NCI-H1092 (cell line): ENCODE measurements around the gene FBXO42.
"Not testable (repeated sequence)": the region's sequence is repeated elsewhere in the genome, so short reads cannot be mapped to it uniquely, and the experiment has no call there.

Experiments
- DNase-seq: peaks from one replicate; lab custom pipeline; 2025; lab: John Stamatoyannopoulos, UW

Gene FBXO42

DNA sequence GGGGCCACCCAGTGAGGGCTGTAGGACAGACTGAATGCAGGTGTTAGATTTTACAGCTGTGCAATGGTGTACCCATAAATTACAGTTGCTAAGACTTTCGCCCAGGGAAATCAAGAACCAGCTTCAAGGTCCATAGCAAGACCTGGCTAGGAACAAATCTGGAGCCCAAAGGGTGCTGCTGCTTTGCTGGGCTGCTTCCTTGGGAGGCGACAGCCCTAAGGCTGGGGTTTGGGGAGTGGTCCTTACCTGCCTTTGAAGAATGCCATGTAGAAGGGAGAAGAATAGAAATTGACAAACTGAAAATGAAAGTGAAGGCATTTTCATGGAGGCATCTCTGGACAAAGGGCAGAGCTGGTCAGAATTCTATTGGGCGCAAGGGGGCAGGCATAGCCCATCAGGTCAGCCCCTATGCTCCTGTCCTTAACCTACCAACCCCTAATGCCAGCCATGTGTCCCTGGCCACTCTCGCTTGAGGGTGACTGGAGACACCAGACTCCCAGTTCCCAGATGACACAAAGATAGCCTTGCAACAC lies 132.2 kb downstream of the FBXO42 start:
- no peak for DNase-seq

DNA sequence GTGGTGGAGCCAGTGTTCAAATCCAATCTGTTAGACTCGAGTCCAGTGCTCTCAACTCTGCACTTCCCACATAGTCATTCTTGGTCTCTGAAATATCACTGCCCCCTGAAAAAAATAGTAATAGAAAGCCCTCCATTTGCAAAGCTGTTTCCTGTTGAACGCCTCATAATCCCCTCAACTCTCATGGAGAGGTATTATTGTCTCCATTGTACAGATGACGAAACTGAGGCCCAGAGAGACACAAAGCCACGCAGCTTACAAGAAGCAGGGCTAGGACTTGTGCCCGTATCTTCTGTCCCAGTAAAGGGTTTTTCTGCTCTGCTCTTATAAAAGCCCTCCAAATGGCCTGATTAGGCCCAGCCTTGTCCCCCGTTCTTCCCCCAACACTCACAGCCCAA lies 133.6 kb downstream of the FBXO42 start:
- no peak for DNase-seq

DNA sequence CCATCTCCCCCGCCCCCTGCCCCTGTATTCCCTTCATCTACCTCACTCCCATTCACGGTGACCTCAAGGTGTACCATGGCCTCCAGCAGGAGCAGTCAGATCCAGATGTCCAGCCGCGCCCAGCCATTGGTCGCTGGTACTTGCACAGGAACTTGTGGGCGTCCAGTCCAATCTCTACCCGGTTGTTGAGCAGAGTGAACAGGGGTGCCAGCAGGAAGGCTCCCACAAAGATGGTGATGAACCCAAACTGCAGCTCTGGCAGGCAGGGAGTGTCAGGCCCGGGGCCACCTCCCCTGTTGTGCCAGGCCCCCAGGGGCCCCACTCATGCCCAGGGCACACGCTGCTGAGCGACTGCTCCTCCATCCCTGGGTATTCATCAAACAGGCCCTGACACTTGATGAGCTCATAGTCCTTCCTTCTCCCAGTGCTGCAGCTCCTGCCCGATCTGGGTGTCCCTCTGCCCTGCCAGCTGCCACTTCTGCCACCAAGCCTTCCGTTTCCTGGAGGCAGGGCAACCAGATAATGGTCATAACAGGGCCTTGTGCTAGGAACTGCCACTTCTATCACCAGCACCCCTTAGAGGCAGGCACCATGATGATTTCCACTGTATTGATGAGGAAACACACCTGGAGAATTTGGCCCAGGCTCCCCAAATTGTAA lies 134.1 kb downstream of the FBXO42 start:
- no peak for DNase-seq

DNA sequence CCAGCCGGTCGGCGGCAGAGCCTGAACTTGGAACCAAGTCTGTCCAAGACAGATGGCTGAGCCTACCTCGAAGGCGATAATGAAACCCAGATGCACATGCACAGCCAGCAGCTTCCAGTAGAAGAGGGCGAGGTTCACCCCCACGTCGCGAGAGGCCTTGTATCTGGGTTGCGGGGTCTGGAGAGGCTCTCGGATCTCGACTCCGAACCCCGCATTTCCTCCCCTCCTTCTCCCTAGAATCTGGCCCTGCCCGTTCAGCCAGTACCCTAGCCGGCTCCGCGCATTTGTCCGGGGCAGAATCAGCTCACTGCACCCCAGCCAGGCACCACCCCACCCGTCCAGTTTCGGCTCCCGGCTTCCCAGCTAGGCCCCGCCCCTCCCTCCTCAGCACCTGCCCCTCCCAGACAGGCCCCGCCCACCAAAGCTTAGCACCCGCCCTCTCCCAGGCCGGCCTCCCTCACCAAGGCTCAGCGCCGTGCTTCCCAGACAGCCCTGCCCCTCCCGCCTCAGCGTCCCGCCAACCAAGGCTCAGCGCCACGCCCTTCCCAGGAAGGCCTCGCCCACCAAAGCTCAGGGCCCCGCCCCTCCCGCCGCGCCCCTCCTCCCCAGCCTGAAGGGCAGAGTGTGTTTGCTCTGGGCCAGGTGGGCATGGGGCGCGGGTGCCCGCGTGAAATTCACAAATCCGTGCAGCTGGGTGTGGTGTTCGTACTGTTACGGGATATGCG lies 135.1 kb downstream of the FBXO42 start:
- peak; percentile 95 for DNase-seq

DNA sequence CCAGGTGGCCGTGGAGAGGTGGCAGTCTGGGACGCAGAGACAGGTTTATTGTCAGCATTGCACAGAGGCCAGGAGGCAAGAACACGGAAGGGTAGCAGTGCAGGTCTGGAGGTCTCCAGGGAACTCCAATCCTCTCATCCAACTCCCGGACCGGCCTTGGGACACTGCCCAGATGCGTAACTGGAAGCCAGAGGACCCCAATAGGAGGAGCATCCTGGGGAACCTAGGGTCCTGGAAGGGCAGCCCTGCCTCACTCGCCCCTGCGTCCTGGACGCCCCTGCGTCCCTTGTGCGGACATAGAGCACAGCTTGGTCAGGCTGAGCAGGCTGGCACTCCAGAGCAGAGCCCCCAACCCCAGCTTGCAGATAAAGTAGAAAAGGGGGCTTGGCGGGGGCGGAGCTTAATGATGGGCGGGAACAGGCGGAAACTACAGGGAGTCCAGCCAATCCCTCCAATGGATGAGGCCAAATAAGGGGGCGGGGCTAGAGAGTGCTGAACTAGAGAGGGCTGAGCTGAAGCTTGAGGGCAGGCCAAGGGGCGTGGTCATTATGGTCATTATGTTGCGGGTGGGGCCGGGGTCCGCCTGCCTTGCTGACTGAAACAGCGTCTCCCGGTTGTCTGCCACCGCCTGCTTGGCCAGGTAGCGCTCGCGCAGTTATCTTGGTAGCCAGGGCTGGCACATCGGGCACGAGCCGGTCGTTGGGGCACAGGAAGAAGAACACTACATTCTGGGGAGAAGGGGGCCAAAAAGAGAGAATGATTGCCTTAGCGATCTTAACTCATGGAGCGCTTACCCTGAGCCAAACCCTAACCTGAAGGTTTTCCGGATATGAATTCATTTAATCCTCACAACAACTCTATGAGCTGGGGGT lies 136.2 kb downstream of the FBXO42 start:
- peak; percentile 90 for DNase-seq

DNA sequence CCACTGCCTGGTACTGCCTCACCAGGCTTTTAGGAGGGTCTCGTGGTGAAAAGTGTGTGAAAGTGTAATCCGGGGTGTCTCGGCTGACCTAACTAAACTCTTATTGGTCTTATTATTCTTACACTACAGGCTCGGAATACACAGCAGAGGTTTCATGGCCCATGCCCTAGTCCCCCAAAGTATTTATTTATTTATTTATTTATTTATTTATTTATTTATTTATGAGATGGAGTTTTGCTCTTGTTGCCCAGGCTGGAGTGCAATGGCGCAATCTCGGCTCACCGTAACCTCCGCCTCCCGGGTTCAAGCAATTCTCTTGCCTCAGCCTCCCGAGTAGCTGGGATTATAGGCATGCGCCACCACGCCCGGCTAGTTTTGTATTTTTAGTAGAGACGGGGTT lies 137.0 kb downstream of the FBXO42 start:
- not testable (repeated sequence) for DNase-seq

DNA sequence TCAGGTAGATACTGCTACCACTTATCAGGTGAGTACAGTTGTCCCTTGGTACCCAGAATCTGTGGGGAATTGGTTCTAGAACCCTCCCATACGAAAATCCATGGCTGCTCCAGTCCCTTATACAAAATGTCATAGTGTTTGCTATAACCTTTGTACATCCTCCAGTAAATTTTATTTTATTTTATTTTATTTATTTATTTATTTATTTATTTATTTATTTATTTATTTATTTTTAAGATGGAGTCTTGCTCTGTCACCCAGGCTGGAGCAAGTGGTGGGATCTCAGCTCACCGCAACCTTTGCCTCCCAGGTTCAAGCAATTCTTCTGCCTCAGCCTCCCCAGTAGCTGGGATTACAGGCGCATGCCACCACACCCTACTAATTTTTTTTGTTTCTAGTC lies 138.7 kb downstream of the FBXO42 start:
- DNase-seq, result not testable (repeated sequence)

DNA sequence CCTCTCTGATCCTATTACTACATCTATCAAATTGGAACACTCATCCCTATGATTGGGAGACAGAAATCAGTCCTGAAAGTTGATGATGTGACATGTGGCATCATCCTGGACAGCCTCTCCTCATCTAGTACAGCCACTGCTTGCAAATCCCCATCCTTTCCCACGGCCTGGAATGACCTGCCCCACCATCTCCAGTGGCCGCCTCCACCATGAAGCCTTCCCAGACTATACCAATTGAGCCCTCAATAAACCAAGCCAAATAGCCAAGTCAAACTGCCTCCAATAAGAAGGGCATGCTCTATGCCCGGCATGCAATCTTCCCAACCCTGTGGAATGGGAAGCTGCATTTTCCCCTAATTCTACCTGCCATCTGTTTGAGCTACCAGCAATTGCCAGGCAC lies 139.3 kb downstream of the FBXO42 start:
- DNase-seq, result no peak

DNA sequence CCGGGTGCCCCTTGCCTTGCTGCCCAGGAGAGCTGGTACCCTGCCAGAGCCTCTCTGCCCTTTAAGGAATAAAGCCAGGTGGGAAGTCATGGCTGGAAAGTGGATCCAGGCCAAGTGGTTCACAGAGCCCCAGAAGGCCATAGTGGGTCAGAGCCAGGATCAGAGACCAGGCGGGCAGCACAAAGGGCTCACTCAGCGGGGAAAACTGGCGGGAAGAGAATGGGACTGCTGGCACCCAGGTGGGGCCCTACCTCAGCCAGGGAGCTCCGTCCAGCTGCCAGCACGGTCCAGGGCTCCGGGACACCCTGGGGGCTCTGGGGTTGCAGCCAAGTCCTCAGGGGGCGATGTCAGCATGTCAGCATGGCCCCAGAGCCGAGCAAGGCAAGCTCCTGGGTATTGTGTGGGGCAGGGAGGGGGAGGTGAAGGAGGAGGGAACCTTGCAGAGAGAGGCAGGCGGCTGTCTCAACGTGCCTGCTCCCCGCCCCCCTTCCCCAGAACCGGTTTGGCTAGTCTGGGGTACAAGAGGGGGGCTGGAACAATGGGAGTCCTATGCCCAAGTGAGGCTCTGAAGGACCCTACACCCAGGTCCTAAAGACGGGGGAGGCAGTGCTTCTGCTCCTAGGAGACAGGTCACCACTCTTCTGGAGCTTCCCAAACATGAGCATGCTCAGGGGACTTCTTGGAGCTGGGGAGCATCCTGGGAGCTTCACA lies 139.9 kb downstream of the FBXO42 start, which contains the start of gene ARHGEF19:
TSS of gene ARHGEF19 (minus strand) at position 402 of the 711 bp plus-strand sequence. CDS start 3,598 bp downstream, outside the sequence.
- peak; percentile 60 for DNase-seq

DNA sequence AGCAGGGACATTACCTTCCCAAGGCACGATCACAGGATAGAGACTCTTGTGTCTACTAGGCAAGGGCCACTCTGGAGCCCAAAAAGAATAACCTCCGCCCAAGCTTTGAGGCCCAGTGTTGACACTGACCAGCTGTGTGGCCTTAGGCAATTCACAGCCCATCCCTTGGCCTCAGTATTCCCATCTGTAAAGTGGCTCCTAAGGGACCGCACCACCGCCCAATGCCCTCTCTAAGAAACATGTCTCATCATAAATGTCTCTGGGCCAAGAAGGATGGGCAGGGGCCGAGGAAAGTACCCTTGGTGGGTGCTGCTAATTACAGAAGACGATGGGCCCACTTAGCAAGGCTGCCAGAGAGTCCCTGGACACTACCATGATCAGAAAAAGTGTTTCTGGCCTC lies 140.5 kb downstream of the FBXO42 start:
- no peak for DNase-seq

DNA sequence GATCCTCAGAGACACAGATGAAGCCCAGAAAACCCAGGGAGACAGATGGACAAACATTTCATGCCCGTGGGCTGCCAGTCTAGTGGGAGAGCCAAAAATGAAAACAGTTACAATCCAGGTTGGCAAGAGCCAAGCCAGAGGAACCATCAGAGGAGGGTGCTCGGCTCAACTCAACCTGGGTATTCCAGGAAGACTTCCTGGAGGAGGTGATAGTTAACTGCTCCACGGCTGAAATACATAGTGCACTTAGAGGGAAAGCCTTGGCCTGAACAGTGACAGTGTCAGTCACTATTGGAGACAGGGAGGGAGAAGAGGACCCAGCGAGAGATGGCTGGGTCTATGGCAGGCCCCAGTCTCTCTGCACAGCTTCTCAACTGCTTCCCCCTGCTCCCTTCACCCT lies 141.7 kb downstream of the FBXO42 start:
- no peak for DNase-seq

DNA sequence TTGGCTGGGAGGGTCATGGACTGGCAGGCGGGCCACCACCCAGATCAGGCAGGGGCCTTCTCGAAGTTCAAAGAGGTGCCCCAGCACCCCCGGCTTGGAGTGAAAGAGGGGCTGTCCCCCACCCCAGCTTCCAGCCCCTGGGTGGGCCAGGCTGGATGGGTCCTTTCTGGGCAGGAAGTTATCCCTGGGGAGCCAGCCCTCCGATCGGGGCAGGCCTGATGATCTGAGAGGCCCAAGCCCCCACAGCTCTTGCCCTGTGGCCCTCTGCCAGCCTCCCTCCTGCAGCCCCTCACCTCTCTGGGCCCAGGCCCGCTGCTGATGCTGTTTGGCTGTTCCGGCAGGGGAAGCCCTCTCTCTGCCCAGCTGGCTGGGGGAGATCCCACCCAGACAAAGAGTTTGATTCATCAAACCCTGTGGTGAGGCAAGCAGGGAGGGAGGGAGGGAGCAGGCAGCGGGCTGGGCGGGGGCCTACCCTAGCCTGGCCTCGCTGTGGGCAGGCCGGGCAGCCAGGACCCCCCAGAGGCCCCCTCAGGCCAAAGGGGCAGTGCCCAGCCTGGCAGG lies 142.4 kb downstream of the FBXO42 start:
- DNase-seq, result no peak

DNA sequence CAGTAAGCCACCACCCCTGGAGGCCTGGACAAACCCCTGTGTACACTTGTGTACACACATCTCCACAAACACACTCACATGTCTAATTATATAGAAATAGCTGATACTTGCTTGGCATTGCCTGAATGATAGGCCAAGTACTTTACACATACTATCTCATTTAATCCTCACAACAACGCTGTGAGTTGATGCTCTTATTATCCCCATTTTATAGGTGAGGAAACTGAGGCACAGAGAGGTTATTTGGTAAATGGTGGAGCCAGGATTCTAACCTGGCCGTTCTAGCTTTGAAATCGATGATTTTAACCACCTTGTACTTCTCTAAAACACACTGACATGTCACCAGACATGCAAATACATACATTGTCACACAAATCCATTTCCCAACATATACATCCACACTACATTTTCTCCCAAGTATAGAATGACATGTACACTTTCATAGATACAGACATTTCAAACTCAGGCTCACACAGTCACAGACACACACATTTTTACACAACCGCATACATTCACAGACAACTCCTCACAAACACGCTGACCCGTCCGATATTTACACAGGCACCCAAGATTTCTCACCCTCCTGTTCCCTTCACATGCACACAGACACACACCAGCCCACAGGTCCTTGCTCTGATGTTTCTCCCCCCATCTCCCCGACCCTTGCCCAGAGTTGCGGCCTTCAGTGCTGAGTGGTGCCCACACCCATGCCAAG lies 143.0 kb downstream of the FBXO42 start:
- DNase-seq, result no peak

DNA sequence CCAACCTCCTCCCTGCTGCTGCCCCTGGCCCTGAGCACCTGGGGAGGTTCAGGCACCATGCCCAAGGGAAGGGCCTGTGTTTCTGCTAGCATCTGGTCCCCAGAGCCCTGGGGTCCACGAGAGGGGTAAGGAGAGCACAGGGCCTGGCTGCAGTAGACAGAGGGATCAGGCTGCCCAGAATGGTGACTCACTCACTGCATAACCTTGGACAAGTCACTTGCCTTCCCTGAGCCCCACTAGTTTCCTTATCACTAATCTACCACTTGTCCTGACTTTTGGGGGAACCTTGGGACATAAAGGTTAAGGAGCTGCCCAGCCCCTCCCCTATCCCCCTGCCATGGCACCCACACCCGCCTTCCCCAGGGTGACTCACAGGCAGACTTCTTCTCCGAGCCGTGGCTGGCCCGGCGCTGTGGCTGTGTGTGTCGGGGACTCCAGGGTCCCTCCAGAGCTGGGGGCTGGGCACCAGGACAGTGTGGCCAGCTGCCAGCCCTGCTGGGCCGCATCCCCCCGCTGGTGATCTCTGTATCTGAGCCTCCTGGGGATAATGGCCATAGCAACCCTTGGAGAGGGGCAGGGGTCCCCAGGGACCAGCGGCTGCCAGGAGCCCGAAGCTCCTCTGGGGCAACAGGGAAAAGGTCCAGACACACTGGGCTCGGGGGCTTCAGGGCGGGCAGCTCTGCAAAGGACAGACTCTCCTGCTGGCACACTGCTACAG lies 143.9 kb downstream of the FBXO42 start:
- DNase-seq, result peak; percentile 65

DNA sequence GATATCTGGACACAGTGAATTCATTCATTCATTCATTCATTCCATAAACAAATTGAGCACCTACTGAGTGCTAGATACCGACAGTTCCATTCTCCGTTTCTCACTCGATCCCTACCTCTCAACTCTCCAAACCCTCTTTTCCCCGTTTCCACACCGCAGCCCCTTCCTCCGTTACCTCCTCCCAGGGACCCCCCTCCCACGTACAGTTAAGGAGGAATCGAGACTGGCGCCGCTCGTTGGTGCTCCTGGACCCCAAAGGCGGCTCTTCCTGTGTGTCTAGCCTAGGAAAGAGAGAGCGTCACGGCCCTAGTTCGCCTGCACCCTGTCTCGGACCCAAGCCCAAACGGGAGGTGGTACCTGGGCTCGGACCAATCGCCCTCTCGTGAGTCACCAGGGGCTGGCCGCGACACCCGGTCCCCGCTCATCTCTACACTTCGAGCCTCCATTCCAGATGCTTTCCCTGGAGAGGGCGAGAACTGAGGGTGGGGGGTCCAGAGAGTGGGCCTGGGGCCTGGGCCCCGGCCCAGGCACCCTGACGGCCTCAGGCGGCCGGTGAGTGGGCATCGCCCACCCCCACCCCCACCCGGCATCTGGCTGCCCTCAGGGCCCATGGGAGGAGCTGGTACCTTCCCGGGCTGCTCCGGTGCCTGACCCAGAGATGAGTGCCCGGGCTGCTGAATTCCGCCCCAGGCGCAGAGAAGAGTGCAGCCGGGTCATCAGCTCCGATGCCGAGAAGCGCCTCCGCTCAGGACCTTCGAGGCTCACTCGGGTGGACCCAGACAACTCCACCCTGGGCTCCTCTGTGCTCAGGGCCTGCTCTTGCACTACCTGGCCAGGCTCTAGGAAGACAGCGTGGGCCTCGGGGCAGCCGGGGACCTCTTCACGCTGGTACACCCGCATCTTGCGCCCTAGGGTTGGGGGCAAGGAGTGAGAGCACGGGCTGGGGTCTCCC lies 144.7 kb downstream of the FBXO42 start:
- DNase-seq, result no peak

DNA sequence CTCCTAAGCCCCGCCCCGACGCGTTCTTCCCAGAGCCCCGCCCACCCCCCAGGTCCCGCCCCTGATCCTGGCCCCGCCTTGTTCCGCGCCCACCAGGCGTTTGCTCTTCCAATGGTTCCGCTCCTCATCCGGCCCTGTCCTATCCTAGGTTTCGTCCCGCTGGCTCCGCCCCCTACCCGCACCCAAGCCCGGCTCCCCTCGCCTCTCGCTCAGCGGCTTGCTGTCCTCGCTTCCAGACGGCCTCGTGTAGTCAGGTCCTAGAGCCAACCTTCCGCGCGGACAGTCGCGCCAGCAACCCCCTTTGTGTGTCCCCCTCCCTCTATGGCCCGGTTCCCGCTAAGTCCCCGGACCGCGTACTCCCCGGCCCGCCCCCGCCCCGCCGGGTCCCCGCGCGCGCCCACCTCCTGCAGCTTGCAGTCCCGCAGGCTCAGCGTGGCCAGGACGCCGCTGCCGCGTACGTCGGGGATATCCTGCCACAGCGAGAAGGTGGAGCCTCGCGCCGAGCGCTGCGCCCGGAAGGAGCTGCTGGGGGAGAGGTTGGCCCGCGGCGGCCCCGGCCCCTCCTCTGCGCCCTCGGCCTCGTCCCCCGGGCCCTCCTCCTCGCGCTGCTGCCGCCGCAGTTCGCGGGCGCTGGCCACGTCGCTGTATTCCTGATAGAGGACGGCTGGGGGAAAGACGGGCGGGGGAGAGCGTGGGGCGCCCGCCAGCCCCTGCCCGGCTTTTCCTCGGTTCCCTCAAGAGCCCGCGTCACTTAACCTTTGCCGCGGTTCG lies 145.5 kb downstream of the FBXO42 start:
- peak; percentile 99 for DNase-seq

DNA sequence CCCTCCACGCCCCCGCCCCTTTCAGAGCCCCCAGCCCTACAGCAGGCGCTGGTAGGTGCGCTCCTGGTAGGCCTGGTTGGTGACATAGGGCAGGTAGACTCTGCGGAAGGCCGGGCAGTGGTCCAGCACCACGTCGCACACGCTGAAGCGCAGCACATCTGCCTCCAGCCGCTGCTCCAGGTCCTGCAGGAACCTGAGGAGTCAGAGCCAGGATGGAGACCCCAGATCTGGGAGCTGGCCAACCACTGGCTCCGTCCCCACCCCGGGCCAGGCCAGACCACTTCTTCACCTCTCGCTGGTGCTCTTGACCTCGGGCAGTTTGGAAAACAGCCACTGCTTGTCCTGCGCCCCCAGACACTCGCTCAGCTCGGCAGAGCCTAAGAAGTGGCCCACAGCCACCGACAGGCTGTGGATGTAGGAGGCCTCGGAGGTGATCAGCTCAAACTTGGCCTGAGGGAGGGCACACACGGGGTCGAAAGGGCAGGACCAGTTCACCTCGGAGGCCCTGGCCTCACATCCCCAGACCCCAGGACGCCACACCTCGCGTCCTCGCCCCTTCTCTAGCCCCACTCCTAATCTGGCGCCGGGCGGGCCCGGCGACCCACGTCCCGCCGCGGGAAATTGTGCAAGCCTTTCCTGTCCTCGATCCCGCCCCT lies 146.3 kb downstream of the FBXO42 start:
- DNase-seq, result no peak

DNA sequence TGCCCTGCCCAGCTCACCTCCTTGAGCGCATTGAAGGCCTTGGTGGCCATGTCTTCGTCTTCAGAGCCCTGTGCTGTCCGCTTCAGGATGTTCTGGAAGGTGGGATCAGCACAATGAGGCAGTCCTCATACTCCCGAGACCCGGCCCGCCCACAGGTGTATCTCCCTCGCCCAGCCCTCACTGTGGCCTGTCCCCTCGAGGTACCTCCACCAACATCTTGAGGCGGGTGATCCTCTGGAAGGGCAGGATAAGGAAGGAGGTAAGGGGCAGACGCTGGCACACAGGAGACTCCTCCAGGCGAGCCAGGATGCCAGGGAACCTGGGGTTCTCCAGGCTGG lies 147.0 kb downstream of the FBXO42 start:
- DNase-seq, result no peak
